HFFc6 (cell line): ENCODE measurements around the gene DNER. TPM values are rescaled to one million over a fixed set of nuclear protein-coding genes. Genes with fewer than 3 reads are reported as not detected.

Source experiments
- DNase-seq: peaks from one replicate; pipeline ENCODE4 v3.0.0-alpha.2; 2018
- H3K27ac Mint-ChIP-seq: 2 replicates; pipeline ENCODE4 v1.8.0; 2020; ENCODE audit warnings: mild to moderate bottlenecking, mixed read lengths
- H3K27me3 Mint-ChIP-seq: 2 replicates; pipeline ENCODE4 v1.8.0; 2021; ENCODE audit warnings: mild to moderate bottlenecking, moderate library complexity, mixed read lengths; ENCODE audit not compliant: insufficient read depth
- H3K36me3 Mint-ChIP-seq: 2 replicates; pipeline ENCODE4 v1.8.0; 2021; ENCODE audit warnings: low read depth, mixed read lengths
- H3K4me1 Mint-ChIP-seq: 2 replicates; pipeline ENCODE4 v1.8.0; 2020; ENCODE audit warnings: low read depth, mixed read lengths
- H3K4me3 Mint-ChIP-seq: 2 replicates; pipeline ENCODE4 v1.8.0; 2020; ENCODE audit warnings: mild to moderate bottlenecking, moderate library complexity, mixed read lengths
- H3K9me3 Mint-ChIP-seq: 2 replicates; pipeline ENCODE4 v1.8.0; 2020; ENCODE audit warnings: mild to moderate bottlenecking, mixed read lengths
- CTCF ChIP-seq: fragments of 200-600 bp; sonication (generic); IDR thresholded peaks from 2 replicates; pipeline ENCODE4 v1.5.0; 2021; ENCODE audit warnings: antibody characterized with exemption, mild to moderate bottlenecking
- total RNA-seq, 6 experiments: library from RNA; stranded (reverse); fragmentation: NEBNext Ultra II Directional; extraction: Animal tissue kit (Norgen Biotek cat#: 25700); gene quantifications; 2 replicates in 1 of 6; 3 replicates in 5 of 6; pipeline ENCODE4 v1.2.3, GENCODE V29; 2021

The DNER gene
- total RNA-seq, 6 experiments from 2014 or later = 0.07 to 3.8 (median 2.7) TPM

GRCh38 chr2:229732897-229733296, 18.5 kb upstream of the DNER start:
- H3K27me3 Mint-ChIP-seq = no peaks in the 10 kb centered on the region; the same call in 1 of the 2 replicates
- no peak for TF ChIP-seq CTCF
- H3K9me3 Mint-ChIP-seq = peaks cover 12% of the 10 kb centered on the region
- peaks cover 7% of the 10 kb centered on the region for H3K36me3 Mint-ChIP-seq
- no peak for DNase-seq
- no peak overlapping the region for H3K4me3 Mint-ChIP-seq
- no peak overlapping the region for H3K27ac Mint-ChIP-seq
- H3K4me1 Mint-ChIP-seq = peaks cover 45% of the 10 kb centered on the region

GRCh38 chr2:229731916-229732315, 17.6 kb upstream of the DNER start:
- peak; percentile 57 for DNase-seq
- Mint-ChIP-seq H3K27me3 (no peaks in the 10 kb centered on the region; the same call in 1 of the 2 replicates), H3K4me1 (peaks cover 45% of the 10 kb centered on the region), H3K4me3 (no peak overlapping the region), H3K36me3 (no peaks in the 10 kb centered on the region), H3K9me3 (peaks cover 2% of the 10 kb centered on the region), H3K27ac (no peak overlapping the region)
- no peak for TF ChIP-seq CTCF

GRCh38 chr2:229731363-229731762, 17.0 kb upstream of the DNER start:
- Mint-ChIP-seq H3K9me3 (no peaks in the 10 kb centered on the region), H3K4me1 (peaks cover 50% of the 10 kb centered on the region), H3K36me3 (no peaks in the 10 kb centered on the region), H3K27me3 (no peaks in the 10 kb centered on the region; the same call in 1 of the 2 replicates), H3K4me3 (no peak overlapping the region), H3K27ac (no peak overlapping the region)
- no peak for DNase-seq
- TF ChIP-seq CTCF = no peak

GRCh38 chr2:229728370-229728769, 14.0 kb upstream of the DNER start:
- DNase-seq = peak; percentile 52
- Mint-ChIP-seq H3K36me3 (no peaks in the 10 kb centered on the region), H3K27ac (0 out of 2 replicates have a peak overlapping the region, but pooled peaks have one; percentile 11), H3K27me3 (no peaks in the 10 kb centered on the region; the same call in 1 of the 2 replicates), H3K4me1 (peaks cover 57% of the 10 kb centered on the region), H3K4me3 (no peak overlapping the region), H3K9me3 (no peaks in the 10 kb centered on the region)
- TF ChIP-seq CTCF = no peak

- Mint-ChIP-seq H3K27me3 (no peaks in the 10 kb centered on the region; the same call in 1 of the 2 replicates), H3K27ac (peak overlapping the region; percentile 54), H3K36me3 (no peaks in the 10 kb centered on the region), H3K4me1 (peaks cover 41% of the 10 kb centered on the region), H3K9me3 (no peaks in the 10 kb centered on the region), H3K4me3 (peak overlapping the region; percentile 27; the same call in 1 of the 2 replicates)
- no peak for DNase-seq
- TF ChIP-seq CTCF = no peak
Measured at GRCh38 chr2:229726643-229727042, 12.3 kb upstream of the DNER start.
